A549 (cell line): ENCODE data around the gene CDC37L1. TPM values are rescaled to one million over a fixed set of nuclear protein-coding genes. Genes with fewer than 3 reads are reported as not detected.

Source experiments
- ATAC-seq, 2 experiments: fragments of 200-7000 bp in 1 of 2; fragments of >200 bp in 1 of 2; cut with Nextera tagmentation in 1 of 2; cut with Tn5 transposase in 1 of 2; 3 replicates each; pipeline versions ENCODE4 v1.8.0 to v1.9.1; 2018 to 2020; ENCODE audit warnings: mild to moderate bottlenecking in 1 of 2, moderate library complexity in 1 of 2
- CTCF ChIA-PET: fragments of 300-600 bp; sonication (Branson Sonifier 250); formaldehyde crosslinking; extraction: SDS; loops from one replicate; lab custom pipeline; 2021; ENCODE audit warnings: antibody characterized with exemption, inconsistent platforms; lab: Yijun Ruan, JAX
- POLR2A ChIA-PET: fragments of 350-600 bp; formaldehyde crosslinking; extraction: SDS; loops from one replicate; lab custom pipeline; 2021; ENCODE audit warnings: antibody characterized with exemption, inconsistent platforms; lab: Yijun Ruan, JAX
- DNase-seq, 2 experiments: peaks; one replicate each; pipeline versions ENCODE4 v3.0.0 to v3.0.0-alpha.2; 2011 to 2016; ENCODE audit warnings: low read depth in 1 of 2, low spot score in 1 of 2
- FAIRE-seq: peaks from 2 replicates; lab custom pipeline; 2011; peaks lifted over from hg19 to GRCh38; lab: Jason Lieb, UNC
- H3K27ac ChIP-seq, 2 experiments: fragments of >200 bp; sonication (Bioruptor Twin); formaldehyde crosslinking; 3 replicates each; pipeline ENCODE4 v1.5.1; 2016 to 2017
- H3K4me1 ChIP-seq: fragments of >200 bp; sonication (Bioruptor Twin); formaldehyde crosslinking; 3 replicates; pipeline ENCODE4 v1.6.1; 2016
- H3K4me2 ChIP-seq: fragments of >200 bp; sonication (Bioruptor Twin); formaldehyde crosslinking; 3 replicates; pipeline ENCODE4 v1.6.1; 2016
- H3K4me3 ChIP-seq: fragments of >200 bp; sonication (Bioruptor Twin); formaldehyde crosslinking; 3 replicates; pipeline ENCODE4 v1.5.1; 2016
- H3K9me3 ChIP-seq: fragments of >200 bp; sonication (Bioruptor Twin); formaldehyde crosslinking; 3 replicates; pipeline ENCODE4 v1.6.1; 2016
- ATOH8 ChIP-seq: fragments of 250-450 bp; sonication (Bioruptor Pico); IDR thresholded peaks from 2 replicates; pipeline ENCODE4 v1.5.0; 2020; ENCODE audit warnings: low read depth, mild to moderate bottlenecking, moderate library complexity
- BCL3 ChIP-seq: fragments of >200 bp; sonication (Bioruptor Twin); formaldehyde crosslinking; IDR thresholded peaks from 3 replicates; pipeline ENCODE4 v1.6.1; 2016
- BHLHE40 ChIP-seq: IDR thresholded peaks from 2 replicates; pipeline ENCODE4 v1.6.1; 2012; ENCODE audit warnings: low read depth, low read length, inconsistent platforms
- CBX8 ChIP-seq: fragments of 200-600 bp; sonication (generic); IDR thresholded peaks from 2 replicates; pipeline ENCODE4 v1.6.1; 2016
- CEBPB ChIP-seq, 2 experiments: fragments of >200 bp in 1 of 2; sonication (Bioruptor Twin) in 1 of 2; formaldehyde crosslinking in 1 of 2; IDR thresholded peaks; 2 replicates each; pipeline ENCODE4 v1.6.1; 2012 to 2016
- CHD2 ChIP-seq: fragments of 150-350 bp; IDR thresholded peaks from 2 replicates; pipeline ENCODE4 v1.6.1; 2014; ENCODE audit warnings: low read length; ENCODE audit not compliant: partially characterized antibody
- E2F6 ChIP-seq: IDR thresholded peaks from 2 replicates; pipeline ENCODE4 v1.6.1; 2012; ENCODE audit warnings: low read depth, borderline replicate concordance
- ELK1 ChIP-seq: fragments of 150-350 bp; IDR thresholded peaks from 2 replicates; pipeline ENCODE4 v1.6.1; 2014; ENCODE audit warnings: low read depth, mild to moderate bottlenecking, low read length
- ESRRA ChIP-seq: fragments of 150-350 bp; IDR thresholded peaks from 2 replicates; pipeline ENCODE4 v1.6.1; 2014; ENCODE audit warnings: mild to moderate bottlenecking, low read length, borderline replicate concordance
- HMGXB4 ChIP-seq: fragments of 250-450 bp; sonication (Bioruptor Pico); IDR thresholded peaks from 2 replicates; pipeline ENCODE4 v1.5.0; 2021; ENCODE audit warnings: mild to moderate bottlenecking, moderate library complexity, borderline replicate concordance
- HOXB5 ChIP-seq: fragments of 250-450 bp; sonication (Bioruptor Pico); IDR thresholded peaks from 2 replicates; pipeline ENCODE4 v1.5.0; 2020; ENCODE audit warnings: mild to moderate bottlenecking, moderate library complexity
- KDM5A ChIP-seq: fragments of 200-600 bp; sonication (generic); IDR thresholded peaks from 2 replicates; pipeline ENCODE4 v1.6.1; 2016; ENCODE audit warnings: antibody characterized with exemption, mild to moderate bottlenecking
- MAFK ChIP-seq: fragments of 450-650 bp; IDR thresholded peaks from 2 replicates; pipeline ENCODE4 v1.6.1; 2014; ENCODE audit not compliant: partially characterized antibody
- MAX ChIP-seq: IDR thresholded peaks from 2 replicates; pipeline ENCODE4 v1.6.1; 2012
- MAZ ChIP-seq: fragments of 150-350 bp; IDR thresholded peaks from 2 replicates; pipeline ENCODE4 v1.6.1; 2014; ENCODE audit warnings: antibody characterized with exemption, low read depth, low read length, borderline replicate concordance
- MYC ChIP-seq: IDR thresholded peaks from 2 replicates; pipeline ENCODE4 v1.6.1; 2012; ENCODE audit warnings: mild to moderate bottlenecking, inconsistent platforms, low read length, improper control_type of control experiment, borderline replicate concordance
- NPAS2 ChIP-seq: fragments of 250-450 bp; sonication (Bioruptor Pico); IDR thresholded peaks from 2 replicates; pipeline ENCODE4 v1.8.0; 2022; ENCODE audit warnings: mild to moderate bottlenecking, moderate library complexity, borderline replicate concordance
- PBX3 ChIP-seq: IDR thresholded peaks from 2 replicates; pipeline ENCODE4 v1.6.1; 2012
- PHF8 ChIP-seq: fragments of 200-600 bp; sonication (generic); IDR thresholded peaks from 2 replicates; pipeline ENCODE4 v1.6.1; 2016; ENCODE audit warnings: low read depth, mild to moderate bottlenecking, antibody characterized with exemption, moderate library complexity, borderline replicate concordance
- POLR2AphosphoS2 ChIP-seq: conservative IDR thresholded peaks from 2 replicates; pipeline ENCODE4 v1.6.1; 2012; ENCODE audit warnings: low read length, improper control_type of control experiment, inconsistent platforms
- RAD21 ChIP-seq, 2 experiments: fragments of >200 bp in 1 of 2; sonication (Bioruptor Twin) in 1 of 2; formaldehyde crosslinking in 1 of 2; IDR thresholded peaks in 1 of 2; conservative IDR thresholded peaks in 1 of 2; 2 replicates in 1 of 2; 3 replicates in 1 of 2; pipeline ENCODE4 v1.6.1; 2012 to 2018; ENCODE audit warnings: inconsistent platforms in 1 of 2
- RARB ChIP-seq: fragments of 250-450 bp; sonication (Bioruptor Pico); IDR thresholded peaks from 2 replicates; pipeline ENCODE4 v1.8.0; 2021; ENCODE audit warnings: mild to moderate bottlenecking, moderate library complexity
- RCOR1 ChIP-seq: fragments of 150-350 bp; IDR thresholded peaks from 2 replicates; pipeline ENCODE4 v1.6.1; 2014; ENCODE audit warnings: antibody characterized with exemption, low read length, low read depth
- RFX5 ChIP-seq: fragments of 450-650 bp; IDR thresholded peaks from 2 replicates; pipeline ENCODE4 v1.7.1; 2014; ENCODE audit warnings: antibody characterized with exemption, mild to moderate bottlenecking, moderate library complexity
- RNF2 ChIP-seq: fragments of 200-600 bp; sonication (generic); IDR thresholded peaks from 2 replicates; pipeline ENCODE4 v1.6.1; 2016; ENCODE audit warnings: low read depth, mild to moderate bottlenecking, antibody characterized with exemption, moderate library complexity, borderline replicate concordance
- TFCP2L1 ChIP-seq: fragments of 250-450 bp; sonication (Bioruptor Pico); IDR thresholded peaks from 2 replicates; pipeline ENCODE4 v1.5.0; 2021; ENCODE audit warnings: mild to moderate bottlenecking
- ZC3H11A ChIP-seq: fragments of 450-650 bp; IDR thresholded peaks from 2 replicates; pipeline ENCODE4 v1.6.1; 2014; ENCODE audit warnings: antibody characterized with exemption, mild to moderate bottlenecking
- ZFP36 ChIP-seq: fragments of 450-650 bp; IDR thresholded peaks from 2 replicates; pipeline ENCODE4 v1.6.1; 2014; ENCODE audit warnings: borderline replicate concordance; ENCODE audit not compliant: partially characterized antibody
- WGBS: methylation state at CpG from one replicate; pipeline ENCODE4 v1.1.6; 2017; ENCODE audit errors: missing lambda C conversion rate; 5-methylcytosine and 5-hydroxymethylcytosine counted together
- polyA plus RNA-seq, 4 experiments: library from polyadenylated mRNA; depleted of rRNA in 3 of 4; stranded (reverse); fragments of >200 nt; fragmentation: RNase III in 1 of 4; extraction: RNeasy Plus Mini Kit Qiagen cat#74134 plus additional on column Dnase treatment in 1 of 4; gene quantifications; 2 replicates in 3 of 4; 3 replicates in 1 of 4; pipeline ENCODE4 v1.2.3, GENCODE V29; 2011 to 2017
- TF ChIP-seq, protein P1 (sequence below): fragments of 450-650 bp; IDR thresholded peaks from 2 replicates; pipeline ENCODE4 v1.6.1; 2014; ENCODE audit warnings: antibody characterized with exemption

CDC37L1 gene
- polyA plus RNA-seq, 2 of the 4 experiments (the other 2 are of a cell fraction) = 9.5 to 16.2 TPM

DNA sequence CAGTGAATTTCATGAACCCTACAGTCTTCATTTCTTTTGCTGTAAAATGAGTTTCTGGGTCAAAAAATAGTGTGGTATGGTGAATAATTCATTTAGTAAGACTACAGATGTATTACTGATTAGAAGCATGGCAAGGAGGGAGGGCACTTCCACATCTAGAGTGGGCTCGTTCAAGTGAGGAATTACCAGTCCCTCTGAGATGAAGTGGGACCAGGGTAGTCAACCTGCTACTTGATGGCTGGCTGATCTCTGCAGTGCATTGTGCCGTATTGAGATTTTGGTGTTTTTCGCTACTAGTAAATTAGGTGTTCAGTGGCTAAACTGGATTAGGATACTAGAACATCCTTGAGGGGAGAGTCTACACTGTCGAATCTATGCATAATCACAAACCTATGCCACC is 10.8 kb downstream of the CDC37L1 start:
- ChIA-PET CTCF (no interaction called here), POLR2A (no interaction called here)
- FAIRE-seq (no peak), DNase-seq (no peak), ATAC-seq (no peak)
- Histone ChIP-seq H3K4me3 (no peak overlapping the region), H3K4me2 (no peak overlapping the region), H3K4me1 (no peaks in the 10 kb centered on the region), H3K9me3 (no peaks in the 10 kb centered on the region), H3K27ac (no peak overlapping the region)
- TF ChIP-seq ELK1 (no peak), MYC (no peak), ZFP36 (no peak), KDM5A (no peak), CEBPB (IDR thresholded peaks at IDR 0.05) (no peak), ZC3H11A (no peak), E2F6 (no peak), PBX3 (no peak), CHD2 (no peak), RFX5 (no peak), ATOH8 (no peak), TFCP2L1 (CRISPR knock-in tag) (no peak), RCOR1 (no peak), RNF2 (no peak), RARB (CRISPR knock-in tag) (no peak), ESRRA (no peak), PHF8 (no peak), BCL3 (no peak)
- TF ChIP-seq, protein P1, sequence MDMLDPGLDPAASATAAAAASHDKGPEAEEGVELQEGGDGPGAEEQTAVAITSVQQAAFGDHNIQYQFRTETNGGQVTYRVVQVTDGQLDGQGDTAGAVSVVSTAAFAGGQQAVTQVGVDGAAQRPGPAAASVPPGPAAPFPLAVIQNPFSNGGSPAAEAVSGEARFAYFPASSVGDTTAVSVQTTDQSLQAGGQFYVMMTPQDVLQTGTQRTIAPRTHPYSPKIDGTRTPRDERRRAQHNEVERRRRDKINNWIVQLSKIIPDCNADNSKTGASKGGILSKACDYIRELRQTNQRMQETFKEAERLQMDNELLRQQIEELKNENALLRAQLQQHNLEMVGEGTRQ = no peak
- WGBS = 94% methylated on average over 4 of the region's 4 CpGs

- Histone ChIP-seq H3K4me3 (no peak overlapping the region), H3K4me1 (no peaks in the 10 kb centered on the region), H3K4me2 (no peak overlapping the region), H3K27ac (no peak overlapping the region), H3K9me3 (no peaks in the 10 kb centered on the region)
- ChIA-PET POLR2A (interaction anchor here (1.2 kb wide), 1 partner anchor 12 kb away, joined by 3 read pairs; the partner anchor contains the start of gene CDC37L1), CTCF (interaction anchor here (0.8 to 1.4 kb wide), 3 partner anchors 11 to 30 kb away, joined by 3 to 8 read pairs (median 3); partner anchors contain the start of gene CDC37L1)
- WGBS = 80% methylated on average over 3 of the region's 3 CpGs
- FAIRE-seq (no peak), ATAC-seq (no peak), DNase-seq (no peak)
- TF ChIP-seq RCOR1 (no peak), ESRRA (no peak), CBX8 (no peak), TFCP2L1 (CRISPR knock-in tag) (no peak), POLR2AphosphoS2 (no peak), RAD21 (conservative IDR thresholded peaks at IDR 0.05 in 1 of 2, IDR thresholded peaks at IDR 0.05 in 1 of 2) (no peak), PBX3 (no peak), MAX (no peak), RARB (CRISPR knock-in tag) (no peak), HOXB5 (no peak), NPAS2 (CRISPR knock-in tag) (no peak), BHLHE40 (no peak), HMGXB4 (CRISPR knock-in tag) (no peak), MAZ (no peak), MAFK (no peak)
Measured at GRCh38 chr9:4691795-4692194, 12.4 kb downstream of the CDC37L1 start.
